Erythroblast (primary cell): Measurements from ENCODE around the gene DCUN1D2.

Experiments used
- GATA1 ChIP-seq: IDR thresholded peaks from 2 replicates; pipeline ENCODE4 v1.6.1; 2011; ENCODE audit warnings: low read depth, mild to moderate bottlenecking, control low read depth, low read length, moderate library complexity
- POLR2A ChIP-seq: IDR thresholded peaks from 2 replicates; pipeline ENCODE4 v1.6.1; 2011; ENCODE audit warnings: mild to moderate bottlenecking, low read length

DNA sequence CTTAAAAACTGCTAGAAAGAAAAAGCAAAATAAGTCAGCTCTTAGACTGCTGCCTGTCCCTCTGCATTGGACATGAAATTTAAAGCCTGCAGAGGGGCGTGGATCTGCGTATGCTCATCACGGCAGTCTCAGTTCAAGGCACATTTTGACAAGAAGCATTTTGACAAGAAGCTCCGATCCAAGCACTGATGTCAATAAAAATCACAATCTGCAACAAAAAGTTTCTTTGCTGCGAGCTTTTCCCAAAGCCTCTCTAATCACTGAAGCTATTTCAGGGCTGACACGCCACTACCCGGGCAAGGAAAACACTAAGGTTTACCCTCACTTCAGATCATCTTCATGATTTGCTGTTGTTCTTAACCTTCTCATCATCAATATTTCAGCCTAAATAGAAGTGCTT, 7.4 kb downstream of the DCUN1D2 start:
- TF ChIP-seq POLR2A (no peak), GATA1 (no peak)
